H9 (cell line): ENCODE results near the gene CDH24. TPM values are rescaled to one million over a fixed set of nuclear protein-coding genes. Genes with fewer than 3 reads are reported as not detected.

Experiments
- DNase-seq: peaks from one replicate; pipeline ENCODE4 v3.0.0-alpha.2; 2017
- H2AFZ ChIP-seq: one replicate; pipeline ENCODE4 v1.6.1; 2013; ENCODE audit warnings: mild to moderate bottlenecking, low read length, control low read depth, moderate library complexity
- H2AK5ac ChIP-seq: 2 replicates; pipeline ENCODE4 v1.6.1; 2013; ENCODE audit warnings: low read length, control low read depth, mixed read lengths; ENCODE audit not compliant: insufficient read length
- H2BK120ac ChIP-seq: one replicate; pipeline ENCODE4 v1.6.1; 2013; ENCODE audit warnings: low read depth, mild to moderate bottlenecking, low read length, control low read depth, inconsistent platforms; ENCODE audit not compliant: poor library complexity, severe bottlenecking
- H2BK12ac ChIP-seq: 2 replicates; pipeline ENCODE4 v1.6.1; 2013; ENCODE audit warnings: low read length, control low read depth, mixed read lengths, low read depth; ENCODE audit not compliant: insufficient read length
- H2BK15ac ChIP-seq: 2 replicates; pipeline ENCODE4 v1.6.1; 2013; ENCODE audit warnings: low read depth, low read length, control low read depth
- H2BK20ac ChIP-seq: one replicate; pipeline ENCODE4 v1.6.1; 2013; ENCODE audit warnings: low read depth, mild to moderate bottlenecking, low read length, control low read depth, inconsistent platforms; ENCODE audit not compliant: poor library complexity, severe bottlenecking
- H2BK5ac ChIP-seq: 2 replicates; pipeline ENCODE4 v1.6.1; 2013; ENCODE audit warnings: low read length, control low read depth, mixed read lengths; ENCODE audit not compliant: insufficient read length
- H3K14ac ChIP-seq: 2 replicates; pipeline ENCODE4 v1.6.1; 2013; ENCODE audit warnings: low read length, control low read depth; ENCODE audit not compliant: insufficient read depth
- H3K18ac ChIP-seq: 2 replicates; pipeline ENCODE4 v1.6.1; 2013; ENCODE audit warnings: low read depth, mild to moderate bottlenecking, mixed read lengths, low read length, control low read depth; ENCODE audit not compliant: insufficient read length
- H3K23ac ChIP-seq: 2 replicates; pipeline ENCODE4 v1.6.1; 2013; ENCODE audit warnings: low read length, control low read depth, mixed read lengths, low read depth; ENCODE audit not compliant: insufficient read length
- H3K23me2 ChIP-seq: 2 replicates; pipeline ENCODE4 v1.6.1; 2013; ENCODE audit warnings: low read depth, mild to moderate bottlenecking, mixed read lengths, low read length, control low read depth; ENCODE audit not compliant: insufficient read length, poor library complexity, severe bottlenecking
- H3K27ac ChIP-seq: 2 replicates; pipeline ENCODE4 v1.5.1; 2013; ENCODE audit warnings: low read length, control low read depth, mixed read lengths, low read depth; ENCODE audit not compliant: insufficient read length
- H3K27me3 ChIP-seq: 2 replicates; pipeline ENCODE4 v1.6.1; 2013; ENCODE audit warnings: low read length, control low read depth, inconsistent platforms; ENCODE audit not compliant: insufficient read depth
- H3K4ac ChIP-seq: 2 replicates; pipeline ENCODE4 v1.6.1; 2013; ENCODE audit warnings: low read depth, mild to moderate bottlenecking, control low read depth, inconsistent platforms, low read length, moderate library complexity
- H3K4me1 ChIP-seq: 2 replicates; pipeline ENCODE4 v1.6.1; 2013; ENCODE audit warnings: low read length, control low read depth, inconsistent platforms; ENCODE audit not compliant: insufficient read depth
- H3K4me2 ChIP-seq: 2 replicates; pipeline ENCODE4 v1.6.1; 2013; ENCODE audit warnings: low read length, control low read depth, mixed read lengths; ENCODE audit not compliant: insufficient read length, insufficient read depth
- H3K56ac ChIP-seq: 2 replicates; pipeline ENCODE4 v1.6.1; 2013; ENCODE audit warnings: low read depth, mild to moderate bottlenecking, mixed read lengths, low read length, control low read depth; ENCODE audit not compliant: insufficient read length
- H3K79me1 ChIP-seq: 2 replicates; pipeline ENCODE4 v1.6.1; 2013; ENCODE audit warnings: low read depth, mild to moderate bottlenecking, moderate library complexity, low read length, control low read depth, inconsistent platforms; ENCODE audit not compliant: insufficient read depth, poor library complexity, severe bottlenecking
- H3K79me2 ChIP-seq: 2 replicates; pipeline ENCODE4 v1.6.1; 2013; ENCODE audit warnings: low read length, control low read depth, inconsistent platforms; ENCODE audit not compliant: insufficient read depth
- H3K9ac ChIP-seq: 2 replicates; pipeline ENCODE4 v1.6.1; 2013; ENCODE audit warnings: low read length, control low read depth, mixed read lengths; ENCODE audit not compliant: insufficient read length; ENCODE audit errors: extremely low read depth
- H3K9me3 ChIP-seq: one replicate; pipeline ENCODE4 v1.6.1; 2013; ENCODE audit warnings: low read depth, low read length, inconsistent platforms; ENCODE audit not compliant: control insufficient read depth
- H3T11ph ChIP-seq: one replicate; pipeline ENCODE4 v1.6.1; 2013; ENCODE audit warnings: mild to moderate bottlenecking, low read length, control low read depth, inconsistent platforms
- H4K20me1 ChIP-seq: one replicate; pipeline ENCODE4 v1.6.1; 2013; ENCODE audit not compliant: control insufficient read depth, insufficient read length, insufficient read depth
- H4K5ac ChIP-seq: 2 replicates; pipeline ENCODE4 v1.6.1; 2013; ENCODE audit warnings: low read depth, mild to moderate bottlenecking, mixed read lengths, low read length, control low read depth; ENCODE audit not compliant: insufficient read length
- H4K8ac ChIP-seq: replicated peaks from 2 replicates; pipeline ENCODE4 v1.6.1; 2013; ENCODE audit warnings: low read length, control low read depth, mixed read lengths, low read depth; ENCODE audit not compliant: insufficient read length
- H4K91ac ChIP-seq: 2 replicates; pipeline ENCODE4 v1.6.1; 2013; ENCODE audit warnings: low read depth, mild to moderate bottlenecking, moderate library complexity, mixed read lengths, low read length, control low read depth; ENCODE audit not compliant: insufficient read length
- H3K27ac Mint-ChIP-seq, 3 experiments: 2 replicates in 2 of 3; 3 replicates in 1 of 3; pipeline ENCODE4 v1.8.0; 2020 to 2021; ENCODE audit warnings: mixed read lengths in 3 of 3, mild to moderate bottlenecking in 1 of 3, moderate library complexity in 1 of 3
- H3K27me3 Mint-ChIP-seq: 2 replicates; pipeline ENCODE4 v1.8.0; 2021; ENCODE audit warnings: low read depth, mild to moderate bottlenecking, moderate library complexity, mixed read lengths
- H3K36me3 Mint-ChIP-seq, 3 experiments: 2 replicates in 2 of 3; 3 replicates in 1 of 3; pipeline ENCODE4 v1.8.0; 2020 to 2021; ENCODE audit warnings: low read depth in 3 of 3, mixed read lengths in 3 of 3; ENCODE audit not compliant: insufficient read depth in 1 of 3
- H3K4me1 Mint-ChIP-seq, 2 experiments: 2 replicates each; pipeline ENCODE4 v1.8.0; 2020; ENCODE audit warnings: mixed read lengths in 2 of 2
- H3K4me3 Mint-ChIP-seq, 2 experiments: 2 replicates in 1 of 2; 3 replicates in 1 of 2; pipeline ENCODE4 v1.8.0; 2020 to 2021; ENCODE audit warnings: mild to moderate bottlenecking in 2 of 2, mixed read lengths in 2 of 2, moderate library complexity in 1 of 2
- H3K9me3 Mint-ChIP-seq, 2 experiments: 2 replicates in 1 of 2; 3 replicates in 1 of 2; pipeline ENCODE4 v1.8.0; 2020; ENCODE audit warnings: mild to moderate bottlenecking in 2 of 2, mixed read lengths in 2 of 2, moderate library complexity in 1 of 2
- WGBS: extraction: QIAGEN DNeasy Blood & Tissue Kit; methylation state at CpG from one replicate; pipeline ENCODE4 v1.1.7; 2013; ENCODE audit warnings: missing lambda C conversion rate, low lambda C conversion rate, mixed read lengths; ENCODE audit not compliant: insufficient read length; ENCODE audit errors: extremely low coverage; 5-methylcytosine and 5-hydroxymethylcytosine counted together
- total RNA-seq: library from RNA; stranded (reverse); gene quantifications from 2 replicates; pipeline ENCODE4 v1.2.1, GENCODE V29; 2021
- TF ChIP-seq, protein P1 (sequence below): fragments of 200-600 bp; sonication (generic); conservative IDR thresholded peaks from 3 replicates; pipeline ENCODE4 v1.8.0; 2021; ENCODE audit warnings: antibody characterized with exemption, mild to moderate bottlenecking

Gene CDH24
- total RNA-seq, 1 experiment from 2014 or later: 16.7 TPM

DNA sequence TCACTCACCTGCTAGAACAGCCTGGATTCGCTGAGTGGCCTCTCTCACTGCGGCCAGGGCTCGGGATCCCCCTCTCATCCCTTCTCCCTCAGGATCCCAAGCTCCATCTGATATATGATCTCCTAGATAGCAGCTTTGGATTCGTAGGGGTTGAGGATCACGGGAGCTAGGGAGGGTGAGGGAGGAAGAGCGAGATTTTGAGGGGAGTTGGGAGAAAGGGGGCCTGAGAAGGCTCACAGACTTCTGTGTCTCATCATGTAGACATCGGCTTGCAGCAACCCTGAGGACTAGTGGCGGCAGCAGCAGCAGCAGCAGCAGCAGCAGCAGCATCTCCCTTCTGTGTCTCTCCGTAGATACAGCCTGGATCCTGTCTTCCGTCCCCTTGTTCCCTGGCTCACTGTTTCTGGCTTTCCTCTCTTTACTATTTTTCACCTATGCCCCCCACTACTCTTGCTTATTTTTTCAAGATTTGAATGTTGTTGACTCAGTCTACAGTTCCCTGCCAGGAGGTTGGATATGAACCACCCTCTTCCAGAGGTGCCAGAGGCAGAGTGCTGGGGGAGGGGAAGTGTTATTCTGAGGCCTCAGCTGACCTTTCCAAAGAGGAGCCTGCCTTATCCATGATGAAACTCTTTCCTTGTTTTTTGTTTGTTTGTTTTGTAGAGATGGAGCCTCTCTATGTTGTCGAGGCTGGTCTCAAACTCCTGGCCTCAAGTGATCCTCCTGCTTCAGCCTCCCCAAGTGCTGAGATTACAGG is 47.4 kb upstream of the CDH24 start, which contains the start of gene CIROP:
CIROP (minus strand) TSS at position 399 of the 757 bp plus-strand sequence; CDS start at position 330, 69 bp downstream.
- Histone ChIP-seq H2BK20ac (no peak within 1 kb of the TSS), H3K79me1 (no peaks in the 10 kb centered on the region), H4K8ac (no peak within 1 kb of the TSS), H3K23ac (no peak within 1 kb of the TSS), H3K9me3 (no peaks in the 10 kb centered on the region), H2AK5ac (no peak within 1 kb of the TSS), H3T11ph (no peak within 1 kb of the TSS), H4K91ac (no peak within 1 kb of the TSS), H4K5ac (no peak within 1 kb of the TSS), H3K18ac (no peak within 1 kb of the TSS), H3K4ac (no peak within 1 kb of the TSS), H4K20me1 (no peaks in the 10 kb centered on the region), H2BK5ac (no peak within 1 kb of the TSS), H3K79me2 (no peaks in the 10 kb centered on the region), H2BK15ac (no peak within 1 kb of the TSS; the same call in 1 of the 2 replicates), H2AFZ (no peak within 1 kb of the TSS), H3K27ac (no peak within 1 kb of the TSS), H3K4me1 (no peaks in the 10 kb centered on the region; the same call in 1 of the 2 replicates), H3K14ac (no peak within 1 kb of the TSS), H3K27me3 (no peaks in the 10 kb centered on the region), H3K4me2 (peak within 1 kb of the TSS; percentile 6), H3K56ac (no peak within 1 kb of the TSS), H2BK120ac (no peak within 1 kb of the TSS), H2BK12ac (no peak within 1 kb of the TSS), H3K23me2 (no peaks in the 10 kb centered on the region), H3K9ac (no peak within 1 kb of the TSS)
- TF ChIP-seq, protein P1, sequence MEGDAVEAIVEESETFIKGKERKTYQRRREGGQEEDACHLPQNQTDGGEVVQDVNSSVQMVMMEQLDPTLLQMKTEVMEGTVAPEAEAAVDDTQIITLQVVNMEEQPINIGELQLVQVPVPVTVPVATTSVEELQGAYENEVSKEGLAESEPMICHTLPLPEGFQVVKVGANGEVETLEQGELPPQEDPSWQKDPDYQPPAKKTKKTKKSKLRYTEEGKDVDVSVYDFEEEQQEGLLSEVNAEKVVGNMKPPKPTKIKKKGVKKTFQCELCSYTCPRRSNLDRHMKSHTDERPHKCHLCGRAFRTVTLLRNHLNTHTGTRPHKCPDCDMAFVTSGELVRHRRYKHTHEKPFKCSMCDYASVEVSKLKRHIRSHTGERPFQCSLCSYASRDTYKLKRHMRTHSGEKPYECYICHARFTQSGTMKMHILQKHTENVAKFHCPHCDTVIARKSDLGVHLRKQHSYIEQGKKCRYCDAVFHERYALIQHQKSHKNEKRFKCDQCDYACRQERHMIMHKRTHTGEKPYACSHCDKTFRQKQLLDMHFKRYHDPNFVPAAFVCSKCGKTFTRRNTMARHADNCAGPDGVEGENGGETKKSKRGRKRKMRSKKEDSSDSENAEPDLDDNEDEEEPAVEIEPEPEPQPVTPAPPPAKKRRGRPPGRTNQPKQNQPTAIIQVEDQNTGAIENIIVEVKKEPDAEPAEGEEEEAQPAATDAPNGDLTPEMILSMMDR: no peak
- no peak for DNase-seq
- H3K27me3 Mint-ChIP-seq: peaks cover 27% of the 10 kb centered on the region
- H3K36me3 Mint-ChIP-seq: peaks cover 0 to 3% (median 0%) of the 10 kb centered on the region in 3 experiments; a peak in 1 of 7 replicates
- no CpG with 5 or more reads among the region's 11 CpGs for WGBS
- peaks cover 8 to 9% of the 10 kb centered on the region in 2 experiments for H3K9me3 Mint-ChIP-seq
- H3K4me3 Mint-ChIP-seq: peak within 1 kb of the TSS in 1 of 2 experiments; percentile 56; a peak in 3 of 5 replicates
- peaks cover 45 to 52% of the 10 kb centered on the region in 2 experiments for H3K4me1 Mint-ChIP-seq
- peak within 1 kb of the TSS in 1 of 3 experiments; percentile 92; a peak in 2 of 7 replicates for H3K27ac Mint-ChIP-seq
